GM19193 (cell line): ENCODE results near the gene SP1.

Experiments
- POLR2A ChIP-seq: IDR thresholded peaks from 4 replicates; pipeline ENCODE4 v1.6.1; 2011; ENCODE audit not compliant: insufficient read depth, insufficient read length; ENCODE audit errors: extremely low read depth

SP1 gene

DNA sequence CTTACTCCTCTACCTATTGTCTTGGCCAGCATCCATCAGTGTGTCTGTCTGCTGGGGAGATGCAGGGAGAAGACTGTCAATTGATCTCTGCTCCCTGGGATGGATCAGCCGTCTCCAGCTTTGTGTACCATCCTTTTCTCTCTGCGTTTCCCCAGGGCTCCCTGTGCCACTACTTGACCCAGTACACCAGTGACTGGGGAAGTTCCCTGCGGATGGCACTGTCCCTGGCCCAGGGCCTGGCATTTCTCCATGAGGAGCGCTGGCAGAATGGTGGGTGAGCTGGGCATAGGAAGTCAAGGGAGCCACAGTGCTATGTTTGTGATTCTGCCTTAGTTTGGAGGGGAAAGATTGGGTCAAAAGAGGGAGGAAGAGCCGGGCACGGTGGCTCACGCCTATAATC, 48.8 kb downstream of the SP1 start:
- TF ChIP-seq POLR2A, result no peak

DNA sequence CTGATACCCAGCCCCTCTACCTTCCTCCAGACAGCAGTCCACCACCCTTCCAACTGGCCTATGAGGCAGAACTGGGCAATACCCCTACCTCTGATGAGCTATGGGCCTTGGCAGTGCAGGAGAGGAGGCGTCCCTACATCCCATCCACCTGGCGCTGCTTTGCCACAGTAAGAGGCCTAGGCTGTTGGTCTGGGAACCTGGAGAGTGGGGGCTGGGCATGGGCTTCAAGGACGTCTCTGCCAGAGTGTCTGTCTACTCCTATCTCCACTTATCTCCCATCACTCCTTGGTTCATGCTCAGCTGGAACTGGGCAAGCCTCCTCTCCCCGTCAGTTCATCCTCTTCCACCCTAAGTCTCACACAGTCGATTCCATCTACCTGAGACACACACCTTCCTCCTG, 50.1 kb downstream of the SP1 start:
- no peak for TF ChIP-seq POLR2A

DNA sequence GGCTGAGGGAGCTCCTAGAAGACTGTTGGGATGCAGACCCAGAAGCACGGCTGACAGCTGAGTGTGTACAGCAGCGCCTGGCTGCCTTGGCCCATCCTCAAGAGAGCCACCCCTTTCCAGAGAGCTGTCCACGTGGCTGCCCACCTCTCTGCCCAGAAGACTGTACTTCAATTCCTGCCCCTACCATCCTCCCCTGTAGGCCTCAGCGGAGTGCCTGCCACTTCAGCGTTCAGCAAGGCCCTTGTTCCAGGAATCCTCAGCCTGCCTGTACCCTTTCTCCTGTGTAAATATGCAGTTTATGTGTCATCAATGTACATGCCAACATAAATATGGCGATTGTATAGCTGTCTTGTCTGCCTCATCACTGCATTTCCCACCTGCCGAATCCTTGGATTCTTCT, 51.2 kb downstream of the SP1 start:
- no peak for TF ChIP-seq POLR2A

DNA sequence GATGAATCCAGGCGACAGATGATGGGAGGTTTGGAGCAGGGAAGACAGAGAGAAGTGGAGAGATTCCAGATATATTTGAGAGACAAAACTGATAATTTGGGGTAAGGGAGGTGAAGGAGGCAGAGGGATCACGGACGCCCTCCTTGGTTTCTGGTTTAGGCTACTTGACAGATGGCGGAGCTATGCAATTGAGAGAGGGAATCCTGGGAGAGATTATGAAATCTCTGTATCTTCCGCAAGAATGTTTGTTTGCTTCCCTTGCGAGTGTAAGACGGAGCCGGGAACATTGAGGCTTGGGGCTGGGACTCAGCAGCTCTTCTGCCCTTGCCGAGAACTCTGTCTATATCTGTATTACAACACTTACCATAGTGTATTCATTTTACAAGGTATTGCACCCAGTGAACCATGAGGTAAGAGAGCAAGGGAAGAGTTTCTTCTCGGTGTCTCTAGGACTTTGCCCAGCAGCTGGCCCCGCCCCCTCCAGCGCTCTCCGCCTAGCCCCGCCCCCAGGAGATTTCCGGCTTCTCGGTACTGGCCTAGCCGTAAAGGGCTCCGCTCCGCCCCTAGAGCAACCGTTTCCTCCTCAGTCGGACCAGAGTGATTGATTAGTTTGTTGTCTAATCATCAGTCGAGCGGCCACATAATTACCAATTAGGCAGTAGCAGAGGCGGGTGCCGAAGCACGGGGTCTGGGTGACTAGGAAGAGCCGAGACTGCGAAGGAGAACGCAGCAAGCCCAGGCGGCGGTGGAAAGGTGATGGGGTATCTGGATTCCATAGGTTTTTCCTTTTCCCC, 61.3 kb downstream of the SP1 start, which contains the start of gene PRR13:
Gene PRR13, plus strand, starts transcription at position 695 of the 794 bp plus-strand sequence. CDS start 981 bp downstream, outside the sequence.
- TF ChIP-seq POLR2A, result peak; percentile 99

DNA sequence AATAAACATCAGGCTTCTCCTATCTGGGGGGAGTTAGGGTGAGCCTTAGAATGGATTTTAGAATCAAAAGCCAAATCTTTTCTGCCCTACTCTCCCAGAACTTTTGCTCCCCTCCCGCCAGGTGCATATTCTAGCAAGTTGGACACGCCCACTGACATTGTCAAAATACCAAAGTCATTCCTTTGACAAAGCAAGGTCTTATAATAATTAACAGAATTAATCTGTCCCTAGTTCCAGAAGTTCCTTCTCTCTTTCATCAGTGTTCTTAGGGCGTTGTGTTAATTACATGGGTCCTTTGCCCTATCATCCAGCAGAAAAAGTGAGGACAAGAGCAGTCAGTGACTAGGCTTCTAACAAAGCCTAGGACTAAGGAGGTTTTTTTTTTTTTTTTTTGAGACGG, 64.0 kb downstream of the SP1 start:
- no peak for TF ChIP-seq POLR2A

DNA sequence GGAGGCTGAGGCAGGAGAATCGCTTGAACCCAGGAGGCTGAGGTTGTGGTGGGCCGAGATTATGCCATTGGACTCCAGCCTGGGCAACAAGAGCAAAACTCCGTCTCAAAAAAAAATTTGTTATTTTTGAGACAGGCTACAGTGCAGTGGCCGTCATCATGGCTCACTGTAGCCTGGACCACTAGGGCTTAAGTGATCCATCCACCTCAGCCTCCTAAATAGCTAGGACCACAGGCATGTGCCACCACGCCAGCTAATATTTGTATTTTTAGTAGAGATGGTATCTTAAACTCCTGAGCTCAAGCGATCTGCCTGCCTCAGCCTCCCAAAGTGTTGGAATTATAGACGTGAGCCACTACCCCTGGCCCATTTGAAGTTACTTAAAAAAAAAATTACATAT, 71.0 kb downstream of the SP1 start:
- TF ChIP-seq POLR2A, result no peak

DNA sequence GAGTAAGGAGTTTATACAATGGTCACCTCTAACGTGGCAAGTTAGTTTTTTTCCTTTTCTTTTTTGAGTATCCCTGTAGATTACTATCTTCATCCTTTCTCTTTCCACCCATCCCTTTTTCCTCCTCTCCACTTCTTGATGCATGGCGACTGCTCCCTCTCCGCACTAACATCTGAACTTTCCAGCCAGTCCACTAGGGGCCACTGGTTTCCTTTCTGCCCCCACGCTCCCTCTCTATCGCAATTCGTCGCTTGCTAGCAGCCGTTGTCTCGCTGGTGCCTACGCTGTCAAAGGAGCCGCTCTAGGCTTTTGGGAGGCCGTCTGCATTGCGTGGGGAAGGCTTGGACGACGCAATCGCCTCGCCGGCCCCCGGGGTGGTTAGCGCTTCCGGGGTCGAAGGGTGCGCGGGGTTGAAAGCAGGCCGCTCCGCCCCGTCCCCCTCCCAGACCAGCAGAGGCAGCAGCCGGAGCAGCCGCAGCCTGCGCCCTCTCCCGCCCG, 71.7 kb downstream of the SP1 start, which contains the start of gene PCBP2:
Gene PCBP2, plus strand, starts transcription at position 442 of the 498 bp plus-strand sequence. CDS start 2,699 bp downstream, outside the sequence.
- peak; percentile 89 for TF ChIP-seq POLR2A

DNA sequence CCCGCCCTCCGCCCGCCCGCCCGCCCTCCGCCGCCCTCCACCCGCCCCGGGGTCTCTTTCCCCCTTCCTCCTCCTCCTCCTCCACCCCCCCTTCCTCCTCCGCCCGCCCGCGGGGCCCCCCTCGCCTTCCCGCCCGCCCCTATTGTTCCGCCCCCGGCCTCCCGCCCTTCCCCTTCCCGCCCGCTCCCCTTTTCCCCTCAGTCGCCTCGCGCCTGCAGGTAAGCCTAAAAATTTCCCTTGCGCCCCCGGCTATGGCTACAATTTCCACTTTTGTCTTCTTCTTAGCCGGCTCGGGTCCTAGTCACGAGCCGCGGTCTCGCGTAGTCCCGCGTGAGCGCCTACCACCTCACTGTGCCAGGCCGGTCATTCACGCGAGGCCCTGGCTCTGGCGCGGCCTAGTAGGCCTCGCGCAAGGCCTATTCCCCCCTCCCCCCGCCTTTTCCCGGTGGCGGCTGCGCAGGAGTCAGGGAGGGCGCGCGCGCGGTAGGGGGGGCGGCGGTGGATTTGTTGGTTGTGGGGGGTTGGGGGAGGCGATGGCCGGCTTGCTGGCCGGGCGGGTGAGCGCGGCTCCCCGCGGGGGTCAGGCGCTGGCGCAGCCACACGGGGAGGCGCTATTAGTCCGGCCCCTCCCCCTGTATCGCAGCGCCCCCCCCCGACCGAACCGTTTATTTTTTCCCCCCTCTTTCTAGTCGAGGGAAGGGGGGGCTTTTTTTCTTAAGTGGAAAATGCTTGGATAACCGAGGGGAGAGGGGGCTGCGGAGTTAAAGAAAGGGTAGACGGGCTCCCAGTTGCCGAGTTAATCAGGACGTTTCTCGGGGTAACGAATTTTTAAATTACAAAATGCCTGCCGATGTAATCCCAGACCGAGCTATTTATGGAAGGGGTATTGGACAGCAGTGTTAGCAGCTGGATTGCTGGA, 72.4 kb downstream of the SP1 start:
- TF ChIP-seq POLR2A, result no peak

DNA sequence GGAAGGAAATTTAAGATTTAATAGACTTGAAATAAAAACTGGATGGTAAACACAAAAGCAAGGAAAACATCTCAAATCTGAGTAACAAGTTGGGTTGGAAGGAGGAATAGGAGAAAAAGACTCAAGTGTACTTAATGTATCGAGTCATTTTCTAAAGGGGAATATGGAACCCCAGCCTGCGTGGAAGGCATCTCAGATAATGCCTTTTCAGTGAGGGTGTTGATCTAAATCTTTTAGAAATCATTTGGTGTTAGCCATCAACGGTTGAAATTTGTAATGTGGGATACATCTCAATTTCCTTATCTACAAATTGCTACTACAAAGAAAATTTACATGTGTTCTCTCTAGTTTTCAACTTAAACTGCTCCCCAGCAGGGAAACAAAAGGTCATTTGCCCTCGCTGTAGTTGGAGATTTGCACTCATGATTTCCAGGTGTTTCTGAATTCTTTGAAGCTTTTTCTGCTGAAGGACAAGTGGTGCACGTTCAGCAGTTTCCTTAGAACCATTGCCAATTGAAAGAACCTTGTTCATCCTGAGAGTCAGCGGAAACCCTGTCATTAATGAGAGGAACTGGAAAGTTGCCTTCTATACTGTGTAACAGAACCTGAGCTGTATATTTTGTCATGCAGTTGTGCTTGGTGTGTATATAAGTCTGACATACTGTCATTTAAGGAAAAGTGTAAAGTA, 74.1 kb downstream of the SP1 start:
- TF ChIP-seq POLR2A, result no peak

DNA sequence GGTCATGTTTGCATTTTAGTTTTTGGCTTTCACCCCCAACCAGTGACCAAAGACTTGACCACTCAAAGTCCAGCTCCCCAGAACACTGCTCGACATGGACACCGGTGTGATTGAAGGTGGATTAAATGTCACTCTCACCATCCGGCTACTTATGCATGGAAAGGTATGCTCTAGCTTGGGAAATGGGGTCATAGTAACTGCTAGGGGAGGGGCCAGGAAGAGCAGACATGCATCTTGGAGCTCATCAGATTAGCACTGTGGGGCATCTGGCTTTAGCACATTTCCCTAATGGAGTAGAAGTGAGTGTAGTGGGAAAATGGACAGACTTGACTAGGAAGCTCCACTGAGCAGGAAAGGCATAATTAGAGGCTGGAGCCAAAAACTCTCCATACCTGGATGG, 74.7 kb downstream of the SP1 start:
- TF ChIP-seq POLR2A, result no peak

DNA sequence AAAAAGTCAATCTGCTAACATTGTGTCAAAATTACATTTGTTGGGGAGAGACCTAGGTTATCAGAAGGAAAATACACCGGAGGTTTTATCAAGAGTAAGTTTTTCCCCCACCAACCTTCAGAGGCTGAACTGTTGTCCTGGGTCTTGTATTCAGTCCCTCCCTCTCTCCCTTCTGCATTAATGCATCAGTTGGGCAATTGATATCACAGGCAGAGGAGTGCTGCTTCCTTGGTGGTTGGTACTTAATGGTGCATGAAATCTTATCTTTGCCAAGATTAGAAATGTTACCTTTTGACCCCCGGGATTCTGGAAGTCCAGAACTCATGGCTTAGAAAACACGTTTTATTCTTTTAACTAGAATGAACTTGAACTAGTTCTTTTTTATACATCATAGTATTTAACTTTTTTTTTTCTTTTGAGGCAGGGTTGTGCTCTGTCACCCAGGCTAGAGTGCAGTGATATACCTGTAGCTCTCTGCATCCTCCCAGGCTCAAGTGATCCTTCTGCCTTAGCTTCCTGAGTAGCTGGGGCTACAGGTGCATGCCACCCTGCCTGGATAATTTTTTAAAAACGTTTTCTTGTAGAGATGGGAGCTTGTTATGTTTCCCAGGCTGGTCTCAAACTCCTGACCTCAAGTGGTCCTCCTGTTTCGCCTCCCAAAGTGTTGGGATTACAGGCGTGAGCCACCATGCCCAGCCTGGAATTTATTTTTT, 76.8 kb downstream of the SP1 start:
- TF ChIP-seq POLR2A, result no peak

DNA sequence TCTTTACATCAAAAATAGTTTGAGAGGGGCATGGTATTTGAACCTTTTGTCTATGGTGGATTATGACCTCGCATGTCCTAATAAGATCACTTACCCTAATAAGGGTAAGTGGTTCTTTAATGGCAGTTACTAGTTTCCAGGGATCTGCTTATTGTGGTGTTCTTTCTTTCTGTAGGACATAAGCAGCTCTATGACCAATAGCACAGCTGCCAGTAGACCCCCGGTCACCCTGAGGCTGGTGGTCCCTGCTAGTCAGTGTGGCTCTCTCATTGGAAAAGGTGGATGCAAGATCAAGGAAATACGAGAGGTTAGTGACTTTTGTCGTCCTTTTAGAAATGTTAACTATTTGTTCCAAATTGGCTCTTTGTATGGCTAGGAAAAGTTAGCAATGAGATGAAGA, 79.1 kb downstream of the SP1 start:
- TF ChIP-seq POLR2A, result no peak

DNA sequence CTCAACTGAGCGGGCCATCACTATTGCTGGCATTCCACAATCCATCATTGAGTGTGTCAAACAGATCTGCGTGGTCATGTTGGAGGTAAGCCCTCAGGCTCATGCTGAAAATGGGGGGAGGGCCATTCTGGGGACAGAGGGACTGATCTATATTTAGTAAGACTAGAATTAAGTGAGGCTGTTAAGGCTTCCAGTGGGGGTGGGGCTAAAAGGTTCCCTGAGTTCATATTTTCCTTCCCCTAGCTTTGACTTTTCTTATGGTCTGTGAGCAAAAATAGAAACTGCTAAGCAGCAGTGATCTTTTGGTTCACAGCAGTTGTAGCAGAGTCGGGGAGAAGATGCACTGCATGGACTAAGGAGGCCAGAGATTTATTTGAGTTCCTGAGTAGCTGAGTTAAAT, 81.1 kb downstream of the SP1 start:
- peak; percentile 27 for TF ChIP-seq POLR2A

DNA sequence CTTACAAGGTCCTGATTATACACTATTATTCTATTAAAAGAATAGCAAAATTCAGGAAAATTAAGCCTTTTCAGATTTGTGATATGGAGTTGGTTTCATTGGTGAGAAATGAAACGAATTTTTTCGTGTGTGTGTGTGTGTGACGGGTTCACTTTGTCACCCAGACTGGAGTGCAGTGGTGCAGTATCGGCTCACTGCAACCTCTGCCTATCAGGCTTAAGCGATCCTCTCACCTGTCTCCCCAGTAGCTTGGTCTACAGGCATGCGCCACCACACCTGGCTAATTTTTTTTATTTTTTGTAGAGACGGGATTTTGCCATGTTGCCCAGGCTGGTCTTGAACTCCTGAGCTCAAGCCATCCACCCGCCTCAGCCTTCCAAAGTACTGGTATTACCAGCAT, 81.6 kb downstream of the SP1 start:
- no peak for TF ChIP-seq POLR2A

DNA sequence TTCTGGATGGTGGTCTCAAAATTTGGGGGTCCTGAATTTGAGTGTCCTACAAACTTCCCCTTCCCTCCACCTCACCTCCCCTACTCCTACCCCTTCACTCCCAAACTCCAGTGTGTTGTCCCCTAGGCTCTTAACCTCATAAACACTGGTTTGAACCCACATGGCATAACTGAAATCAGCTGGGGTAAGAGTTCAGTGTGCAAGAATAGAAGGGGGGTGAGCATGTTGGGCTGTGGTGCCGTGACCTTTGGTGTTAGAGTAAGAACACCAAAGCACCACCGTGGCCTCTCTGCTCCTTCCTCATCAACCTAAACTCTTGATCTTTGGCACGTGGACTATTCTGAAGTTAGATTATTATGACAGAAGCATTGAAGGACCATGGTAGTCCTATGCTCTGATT, 83.0 kb downstream of the SP1 start:
- TF ChIP-seq POLR2A, result peak; percentile 22
